GM12875 (cell line): ENCODE data around the gene SGMS2.

Experiments used
- H3K4me3 ChIP-seq: one replicate; pipeline ENCODE4 v1.5.1; 2011; ENCODE audit warnings: low read depth, low read length, control low read depth
- TF ChIP-seq, protein P1 (sequence below): IDR thresholded peaks from 2 replicates; pipeline ENCODE4 v1.5.1; 2011; ENCODE audit warnings: low read depth, mild to moderate bottlenecking, control low read depth, inconsistent platforms, low read length, moderate library complexity, borderline replicate concordance; ENCODE audit not compliant: insufficient read depth

Gene SGMS2

DNA sequence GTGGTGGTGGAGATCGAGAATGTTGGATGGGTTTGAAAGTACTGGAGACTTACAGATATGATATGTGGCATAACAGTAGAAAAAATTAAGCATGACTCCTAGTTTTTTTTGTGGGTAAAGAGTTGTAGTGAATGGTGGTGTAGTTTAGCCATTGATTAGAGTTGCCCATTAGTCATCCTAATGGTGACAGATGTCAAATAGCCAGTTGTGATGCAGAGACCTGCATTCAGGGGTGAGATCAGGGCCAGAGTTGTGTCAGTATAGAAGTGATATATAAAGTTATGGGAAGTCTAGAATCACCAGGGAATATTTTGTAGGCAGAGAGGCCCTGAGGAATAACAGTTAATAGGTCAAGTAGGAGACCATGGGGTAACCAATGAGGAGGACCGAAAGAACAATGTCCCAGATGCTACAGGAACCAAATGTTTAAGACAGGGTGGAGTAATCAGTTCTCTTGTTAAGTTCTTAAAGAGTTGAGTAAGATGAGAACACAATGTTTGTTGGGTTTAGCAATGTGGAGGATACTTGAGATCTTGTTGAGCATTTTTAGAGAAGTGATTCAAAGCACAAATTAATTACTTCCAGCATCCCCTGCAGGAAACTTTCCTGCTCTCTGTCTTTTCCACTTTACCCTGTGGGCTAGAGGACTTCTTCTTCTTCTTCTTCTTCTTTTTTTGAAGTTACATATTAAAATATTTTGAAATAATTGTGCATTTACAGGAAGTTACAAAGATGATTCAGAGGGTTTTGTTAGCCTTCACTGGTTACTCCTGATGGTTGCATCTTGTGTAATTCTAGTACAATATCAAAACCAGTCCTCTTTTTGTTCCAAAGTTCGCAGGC lies 13.3 kb downstream of the SGMS2 start:
- H3K4me3 ChIP-seq, result no peak overlapping the region
- TF ChIP-seq, protein P1, sequence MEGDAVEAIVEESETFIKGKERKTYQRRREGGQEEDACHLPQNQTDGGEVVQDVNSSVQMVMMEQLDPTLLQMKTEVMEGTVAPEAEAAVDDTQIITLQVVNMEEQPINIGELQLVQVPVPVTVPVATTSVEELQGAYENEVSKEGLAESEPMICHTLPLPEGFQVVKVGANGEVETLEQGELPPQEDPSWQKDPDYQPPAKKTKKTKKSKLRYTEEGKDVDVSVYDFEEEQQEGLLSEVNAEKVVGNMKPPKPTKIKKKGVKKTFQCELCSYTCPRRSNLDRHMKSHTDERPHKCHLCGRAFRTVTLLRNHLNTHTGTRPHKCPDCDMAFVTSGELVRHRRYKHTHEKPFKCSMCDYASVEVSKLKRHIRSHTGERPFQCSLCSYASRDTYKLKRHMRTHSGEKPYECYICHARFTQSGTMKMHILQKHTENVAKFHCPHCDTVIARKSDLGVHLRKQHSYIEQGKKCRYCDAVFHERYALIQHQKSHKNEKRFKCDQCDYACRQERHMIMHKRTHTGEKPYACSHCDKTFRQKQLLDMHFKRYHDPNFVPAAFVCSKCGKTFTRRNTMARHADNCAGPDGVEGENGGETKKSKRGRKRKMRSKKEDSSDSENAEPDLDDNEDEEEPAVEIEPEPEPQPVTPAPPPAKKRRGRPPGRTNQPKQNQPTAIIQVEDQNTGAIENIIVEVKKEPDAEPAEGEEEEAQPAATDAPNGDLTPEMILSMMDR, result no peak

DNA sequence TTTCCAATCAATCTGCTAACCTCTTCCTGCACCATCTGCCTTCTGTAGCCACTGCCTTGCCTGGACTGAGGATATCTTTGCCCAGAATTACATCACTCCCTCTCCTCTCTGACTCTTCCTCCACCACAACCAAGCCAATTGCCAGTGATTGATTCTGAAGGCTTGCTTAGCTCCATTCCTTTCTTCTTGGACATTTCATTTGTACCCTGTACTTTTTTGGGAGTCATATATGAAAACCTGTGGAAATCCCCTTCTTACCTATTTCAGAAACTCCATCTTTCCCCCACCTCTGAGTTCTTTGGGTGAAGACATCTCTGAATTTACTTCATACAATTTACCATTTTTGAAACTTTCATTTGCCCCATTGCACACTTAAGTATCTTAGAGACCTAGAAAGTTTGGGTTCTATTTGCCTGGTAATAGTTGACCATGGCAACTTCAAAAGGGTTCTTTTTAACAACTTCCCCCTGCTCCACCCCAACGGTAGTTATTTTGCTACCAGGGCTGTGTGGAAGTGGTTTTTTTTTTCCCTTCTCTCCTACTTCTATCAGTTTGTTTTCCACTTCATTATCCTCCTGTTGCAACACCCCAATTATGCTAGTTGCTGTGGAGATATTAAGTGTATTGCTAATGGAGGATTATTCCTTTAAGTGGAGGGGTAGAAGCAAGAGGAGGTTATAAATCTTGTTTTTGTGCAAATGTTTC lies 14.3 kb downstream of the SGMS2 start:
- H3K4me3 ChIP-seq, result no peak overlapping the region

DNA sequence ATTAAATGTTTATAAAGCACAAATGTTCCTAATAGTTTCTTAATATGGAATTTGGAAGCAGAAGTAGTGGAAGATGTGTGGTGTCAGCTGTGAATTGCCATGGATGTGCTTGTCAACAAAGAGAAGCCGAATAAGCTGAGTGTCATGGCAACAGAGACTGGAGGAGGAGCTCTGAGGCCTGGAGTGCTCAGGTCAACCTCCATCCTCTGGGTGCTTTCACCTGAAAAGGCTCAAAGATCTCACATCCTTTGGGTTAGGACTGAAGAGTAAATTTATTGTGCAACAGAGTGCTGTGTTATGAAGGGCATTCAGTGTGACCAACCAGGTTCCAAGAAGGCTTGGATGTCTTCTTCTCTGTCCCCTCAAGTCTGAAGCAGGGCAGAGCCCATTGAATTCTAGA lies 18.7 kb downstream of the SGMS2 start:
- no peak overlapping the region for H3K4me3 ChIP-seq
- TF ChIP-seq, protein P1, result no peak

More for the DNA sequence above, 14.3 kb downstream of the SGMS2 start:
- TF ChIP-seq, protein P1, result no peak

DNA sequence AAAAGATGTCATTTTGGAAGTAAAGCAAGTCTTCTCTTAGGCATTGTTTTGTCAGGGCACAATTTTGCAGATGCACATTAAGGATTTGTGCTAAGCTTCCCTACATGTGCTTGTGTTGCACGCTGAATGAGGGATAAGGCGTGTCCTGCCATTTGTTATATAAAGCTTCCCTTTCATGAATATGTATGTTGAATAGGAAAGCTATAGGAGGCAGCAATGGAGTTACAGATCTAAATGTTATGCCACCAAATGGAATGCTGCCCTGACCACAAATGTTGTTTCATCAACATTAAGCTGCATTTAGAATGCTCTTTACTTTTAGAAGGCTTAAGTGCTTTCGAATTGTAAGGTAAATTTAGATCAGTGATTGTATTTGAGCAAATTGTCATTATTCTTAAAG lies 20.9 kb downstream of the SGMS2 start:
- H3K4me3 ChIP-seq, result no peak overlapping the region
- TF ChIP-seq, protein P1, result no peak

DNA sequence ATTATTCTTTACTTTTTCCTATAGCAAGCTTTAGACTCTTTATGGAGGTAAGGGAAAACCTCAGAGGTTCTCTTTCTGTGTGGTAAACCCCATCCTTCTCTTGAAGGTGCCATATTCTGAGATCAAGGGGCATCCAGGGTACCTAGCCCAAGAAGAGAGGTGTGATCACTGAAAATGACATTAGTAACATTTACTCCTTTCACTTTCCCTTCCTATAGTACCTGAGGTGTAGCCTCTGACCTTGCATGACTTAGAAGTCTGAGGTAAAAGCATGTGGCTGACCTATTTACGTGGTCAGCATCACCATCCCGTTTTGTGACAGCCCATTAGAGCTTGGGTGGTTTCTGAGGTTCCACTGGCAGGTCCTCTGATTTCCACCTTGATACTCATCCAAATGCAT lies 25.7 kb downstream of the SGMS2 start:
- TF ChIP-seq, protein P1, result no peak
- H3K4me3 ChIP-seq, result no peak overlapping the region

DNA sequence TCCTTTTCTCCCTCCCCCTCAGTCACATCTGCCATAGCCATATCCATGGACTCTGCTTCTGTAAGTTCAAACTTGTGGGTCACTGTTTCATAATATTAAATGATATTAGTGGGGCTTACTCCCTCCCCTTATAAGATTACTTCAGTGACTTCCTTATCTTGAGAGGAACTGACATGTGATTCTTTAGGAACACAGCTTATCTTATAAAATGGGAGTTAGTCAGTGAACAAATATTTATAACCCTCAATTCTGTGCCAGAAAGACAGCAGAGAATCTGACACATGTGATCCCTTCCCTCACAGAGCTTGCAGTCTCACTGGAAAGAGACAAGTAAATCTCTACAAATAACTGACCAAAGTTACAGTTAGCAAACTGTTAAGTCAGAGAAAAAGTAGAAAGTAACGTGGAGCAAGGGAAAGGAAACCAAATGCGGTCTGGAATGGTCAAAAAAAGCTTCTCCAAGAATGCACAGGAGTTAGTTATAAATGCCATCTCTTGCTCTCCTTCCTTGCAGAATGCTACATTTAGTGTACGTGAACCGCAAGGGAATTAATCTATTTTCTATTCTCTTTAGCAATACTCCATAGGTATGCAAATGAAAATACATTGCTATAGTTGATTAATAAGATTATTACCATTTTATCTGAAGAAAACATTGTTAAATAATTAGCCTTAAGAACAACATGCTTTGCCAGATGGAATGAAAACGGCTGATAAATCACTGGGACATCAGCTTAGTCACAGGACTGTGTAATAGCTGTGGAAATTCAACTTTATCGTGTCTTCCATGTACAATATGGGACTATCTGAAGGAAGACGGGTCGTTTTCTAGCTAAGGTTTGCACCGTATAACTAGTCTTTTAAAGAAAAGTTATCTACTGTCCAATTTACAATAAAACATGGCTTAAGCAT lies 29.0 kb downstream of the SGMS2 start:
- H3K4me3 ChIP-seq, result no peak overlapping the region
- TF ChIP-seq, protein P1, result no peak
